ENCODE data around the gene ALOX15B. TPM values are rescaled to one million over a fixed set of nuclear protein-coding genes. Genes with fewer than 3 reads are reported as not detected.
A peak's percentile ranks its signal among the peaks of the same experiment; 100 is the strongest.

ALOX15B gene
- total RNA-seq, 8 experiments from 2014 or later = 0.04 to 0.15 (median 0.14) TPM; not detected in 4

- WGBS, 10 experiments = 14 to 100% (median 83%) methylated on average over 1 to 6 of the region's 6 CpGs; no CpG with 5 or more reads in 2 of the 10 experiments
- peak in 1 of 8 experiments; percentile 52 for ATAC-seq (replicated peaks in 6 of 8)
- no peak overlapping the region for H3K27ac ChIP-seq
- in situ Hi-C loops (cut with MboI; ENCODE audit: low pct_unique_long_range_greater_than_20kb in 2 of 9, low sequenced_read_pairs in 9 of 9, unreplicated experiment in 9 of 9) = no loop called here
- no peak overlapping the region for H3K4me3 ChIP-seq
- no peaks in the 10 kb centered on the region for H3K4me1 ChIP-seq (replicated peaks in 1 of 2)
Measured at GRCh38 chr17:8004899-8005298, 34.0 kb upstream of the ALOX15B start.

DNA sequence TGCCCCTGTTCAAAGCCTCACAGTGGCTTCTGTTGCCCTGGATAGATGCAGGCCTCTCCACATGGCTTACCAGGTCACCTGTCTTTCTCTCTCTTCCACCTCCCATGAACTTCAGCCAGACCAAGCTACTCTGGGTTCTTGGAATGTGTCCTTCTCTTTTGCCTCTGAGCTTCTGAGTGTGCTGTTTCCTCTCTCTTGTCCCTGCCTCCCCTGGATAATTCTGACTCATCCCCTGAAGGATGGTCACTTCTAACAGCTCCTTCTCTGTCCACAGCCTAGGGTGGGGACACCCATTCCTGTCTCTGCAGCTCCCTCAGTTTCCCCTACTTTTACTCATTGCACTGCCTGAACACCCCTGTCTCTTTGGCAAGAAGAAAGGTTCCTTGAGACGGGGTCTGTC is 33.5 kb upstream of the ALOX15B start:
- WGBS, 10 experiments = 0 to 86% (median 60%) methylated on average over 1 of the region's 1 CpG; no CpG with 5 or more reads in 5 of the 10 experiments
- Histone ChIP-seq H3K4me3 (no peak overlapping the region), H3K4me1 (replicated peaks in 1 of 2) (no peaks in the 10 kb centered on the region), H3K27ac (no peak overlapping the region)
- ATAC-seq (replicated peaks in 6 of 8) = peak in 1 of 8 experiments; percentile 19
- in situ Hi-C loops (cut with MboI; ENCODE audit: low pct_unique_long_range_greater_than_20kb in 2 of 9, low sequenced_read_pairs in 9 of 9, unreplicated experiment in 9 of 9) = no loop called here

GRCh38 chr17:8005967-8006730 is 32.7 kb upstream of the ALOX15B start:
- in situ Hi-C loops (cut with MboI; ENCODE audit: low pct_unique_long_range_greater_than_20kb in 2 of 9, low sequenced_read_pairs in 9 of 9, unreplicated experiment in 9 of 9) = no loop called here
- H3K4me1 ChIP-seq (replicated peaks in 1 of 2) = no peaks in the 10 kb centered on the region
- peak in 1 of 8 experiments; percentile 44 for ATAC-seq (replicated peaks in 6 of 8)
- no peak overlapping the region for H3K4me3 ChIP-seq
- 10 to 100% (median 86%) methylated on average over 2 to 10 of the region's 30 CpGs; no CpG with 5 or more reads in 4 of the 10 experiments for WGBS, 10 experiments
- no peak overlapping the region for H3K27ac ChIP-seq

GRCh38 chr17:8006836-8007680 is 31.8 kb upstream of the ALOX15B start:
- no peak overlapping the region for H3K27ac ChIP-seq
- 33 to 63% (median 60%) methylated on average over 2 to 3 of the region's 14 CpGs; no CpG with 5 or more reads in 7 of the 10 experiments for WGBS, 10 experiments
- ATAC-seq (replicated peaks in 6 of 8) = no peak
- H3K4me3 ChIP-seq = no peak overlapping the region
- no peaks in the 10 kb centered on the region for H3K4me1 ChIP-seq (replicated peaks in 1 of 2)
- in situ Hi-C loops (cut with MboI; ENCODE audit: low pct_unique_long_range_greater_than_20kb in 2 of 9, low sequenced_read_pairs in 9 of 9, unreplicated experiment in 9 of 9) = no loop called here

DNA sequence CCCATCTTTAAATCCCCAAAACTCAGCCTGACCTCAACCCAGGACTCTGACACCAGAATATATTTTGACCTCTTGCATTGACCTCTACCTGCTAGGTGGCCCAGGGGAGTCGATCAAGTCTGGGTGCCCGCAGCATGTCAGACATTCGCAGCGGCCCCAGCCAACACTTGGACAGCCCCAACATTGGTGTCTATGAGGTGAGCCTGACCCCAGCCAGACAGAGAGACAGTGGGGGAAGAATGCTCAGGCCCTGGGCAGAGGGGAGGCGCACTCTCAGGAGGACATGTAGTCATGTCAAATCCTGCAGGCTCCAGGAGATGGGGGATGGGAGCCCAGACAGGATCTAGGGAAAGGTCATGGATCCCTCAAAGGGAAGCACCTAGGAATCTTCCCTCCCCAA is 31.0 kb upstream of the ALOX15B start:
- ATAC-seq (replicated peaks in 6 of 8) = no peak
- WGBS, 10 experiments = 70 to 100% (median 80%) methylated on average over 1 to 4 of the region's 5 CpGs; no CpG with 5 or more reads in 3 of the 10 experiments

GRCh38 chr17:8012045-8012580 is 26.7 kb upstream of the ALOX15B start:
- in situ Hi-C loops (cut with MboI; ENCODE audit: low pct_unique_long_range_greater_than_20kb in 2 of 9, low sequenced_read_pairs in 9 of 9, unreplicated experiment in 9 of 9) = no loop called here

More for the DNA sequence above, 31.0 kb upstream of the ALOX15B start:
- H3K4me1 ChIP-seq (replicated peaks in 1 of 2) = no peaks in the 10 kb centered on the region
- no peak overlapping the region for H3K27ac ChIP-seq
- no peak overlapping the region for H3K4me3 ChIP-seq
- in situ Hi-C loops (cut with MboI; ENCODE audit: low pct_unique_long_range_greater_than_20kb in 2 of 9, low sequenced_read_pairs in 9 of 9, unreplicated experiment in 9 of 9) = no loop called here

GRCh38 chr17:8012996-8013640 is 25.7 kb upstream of the ALOX15B start:
- peaks cover 2 to 4% of the 10 kb centered on the region in 2 donors for H3K4me1 ChIP-seq (replicated peaks in 1 of 2)
- ATAC-seq (replicated peaks in 6 of 8) = no peak
- 56 to 100% (median 70%) methylated on average over 1 to 7 of the region's 17 CpGs; no CpG with 5 or more reads in 4 of the 10 experiments for WGBS, 10 experiments
- in situ Hi-C loops (cut with MboI; ENCODE audit: low pct_unique_long_range_greater_than_20kb in 2 of 9, low sequenced_read_pairs in 9 of 9, unreplicated experiment in 9 of 9) = no loop called here
- no peak overlapping the region for H3K4me3 ChIP-seq
- no peak overlapping the region for H3K27ac ChIP-seq

More at GRCh38 chr17:8012045-8012580, 26.7 kb upstream of the ALOX15B start:
- Histone ChIP-seq H3K4me3 (no peak overlapping the region), H3K27ac (no peak overlapping the region), H3K4me1 (replicated peaks in 1 of 2) (peaks cover 2 to 4% of the 10 kb centered on the region in 2 donors)
- 30 to 100% methylated on average over 1 to 2 of the region's 15 CpGs; no CpG with 5 or more reads in 8 of the 10 experiments for WGBS, 10 experiments
- ATAC-seq (replicated peaks in 6 of 8) = no peak

GRCh38 chr17:8013731-8014557 is 24.9 kb upstream of the ALOX15B start:
- 55 to 80% (median 67%) methylated on average over 2 to 5 of the region's 12 CpGs; no CpG with 5 or more reads in 2 of the 10 experiments for WGBS, 10 experiments
- Histone ChIP-seq H3K4me1 (replicated peaks in 1 of 2) (peaks cover 2 to 4% of the 10 kb centered on the region in 2 donors), H3K4me3 (no peak overlapping the region), H3K27ac (no peak overlapping the region)
- ATAC-seq (replicated peaks in 6 of 8) = no peak
- in situ Hi-C loops (cut with MboI; ENCODE audit: low pct_unique_long_range_greater_than_20kb in 2 of 9, low sequenced_read_pairs in 9 of 9, unreplicated experiment in 9 of 9) = no loop called here

DNA sequence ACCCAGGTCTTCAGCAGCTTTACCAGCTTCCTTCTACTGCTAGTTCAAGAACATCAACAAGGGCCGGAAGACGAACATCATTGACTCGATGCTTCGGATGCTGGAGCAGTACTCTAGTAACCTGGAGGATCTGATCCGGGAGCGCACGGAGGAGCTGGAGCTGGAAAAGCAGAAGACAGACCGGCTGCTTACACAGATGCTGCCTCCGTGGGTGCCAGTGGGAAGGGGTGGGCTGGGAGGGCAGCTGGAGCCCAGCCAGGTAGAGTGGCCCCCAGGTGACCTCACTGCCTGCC is 24.4 kb upstream of the ALOX15B start:
- H3K4me1 ChIP-seq (replicated peaks in 1 of 2) = peaks cover 2 to 4% of the 10 kb centered on the region in 2 donors
- no peak overlapping the region for H3K27ac ChIP-seq
- 83 to 100% (median 92%) methylated on average over 1 to 3 of the region's 9 CpGs; no CpG with 5 or more reads in 6 of the 10 experiments for WGBS, 10 experiments
- in situ Hi-C loops (cut with MboI; ENCODE audit: low pct_unique_long_range_greater_than_20kb in 2 of 9, low sequenced_read_pairs in 9 of 9, unreplicated experiment in 9 of 9) = no loop called here
- ATAC-seq (replicated peaks in 6 of 8) = no peak
- H3K4me3 ChIP-seq = no peak overlapping the region

DNA sequence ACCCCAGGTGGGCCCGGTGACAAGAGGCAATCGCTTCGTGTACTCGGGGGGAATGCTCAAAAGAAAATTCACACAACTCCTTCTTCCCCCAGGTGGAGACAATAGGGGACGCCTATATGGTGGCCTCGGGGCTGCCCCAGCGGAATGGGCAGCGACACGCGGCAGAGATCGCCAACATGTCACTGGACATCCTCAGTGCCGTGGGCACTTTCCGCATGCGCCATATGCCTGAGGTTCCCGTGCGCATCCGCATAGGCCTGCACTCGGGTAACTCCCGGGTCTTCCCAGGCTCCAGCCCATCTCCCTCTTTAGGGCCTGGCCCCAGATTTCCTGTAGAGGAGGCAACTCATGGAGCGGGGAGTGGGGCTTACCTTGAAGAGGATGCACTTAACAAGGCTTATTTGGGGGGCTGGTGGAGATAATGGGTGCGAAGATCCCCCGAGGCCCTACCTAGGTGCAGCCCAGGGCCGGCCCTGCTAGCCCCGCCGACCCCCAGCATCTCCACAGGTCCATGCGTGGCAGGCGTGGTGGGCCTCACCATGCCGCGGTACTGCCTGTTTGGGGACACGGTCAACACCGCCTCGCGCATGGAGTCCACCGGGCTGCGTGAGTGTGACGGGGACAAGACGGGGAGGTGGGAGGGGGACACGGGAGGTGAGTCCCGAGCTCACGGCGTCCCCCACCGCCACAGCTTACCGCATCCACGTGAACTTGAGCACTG is 23.5 kb upstream of the ALOX15B start:
- in situ Hi-C loops (cut with MboI; ENCODE audit: low pct_unique_long_range_greater_than_20kb in 2 of 9, low sequenced_read_pairs in 9 of 9, unreplicated experiment in 9 of 9) = no loop called here
- WGBS, 10 experiments = 73 to 100% (median 91%) methylated on average over 2 to 15 of the region's 44 CpGs; no CpG with 5 or more reads in 4 of the 10 experiments
- no peak overlapping the region for H3K27ac ChIP-seq
- peaks cover 2 to 4% of the 10 kb centered on the region in 2 donors for H3K4me1 ChIP-seq (replicated peaks in 1 of 2)
- no peak overlapping the region for H3K4me3 ChIP-seq
- ATAC-seq (replicated peaks in 6 of 8) = peak in 2 of 8 experiments; percentile 17 to 18

- in situ Hi-C loops (cut with MboI; ENCODE audit: low pct_unique_long_range_greater_than_20kb in 2 of 9, low sequenced_read_pairs in 9 of 9, unreplicated experiment in 9 of 9) = no loop called here
- Histone ChIP-seq H3K4me3 (peak overlapping the region in 2 of 5 donors; percentile 11 to 16), H3K4me1 (replicated peaks in 1 of 2) (peaks cover 2 to 4% of the 10 kb centered on the region in 2 donors), H3K27ac (no peak overlapping the region)
- peak; percentile 17 to 73 (median 66) for ATAC-seq (replicated peaks in 6 of 8)
- no CpG with 5 or more reads among the region's 46 CpGs for WGBS, 10 experiments
Measured at GRCh38 chr17:8015957-8016631, 22.8 kb upstream of the ALOX15B start.
